ENCODE data around the gene PCDHA2. TPM values are rescaled to one million over a fixed set of nuclear protein-coding genes. Genes with fewer than 3 reads are reported as not detected.

PCDHA2 gene
- total and polyA plus RNA-seq, 2 of the 4 experiments (the other 2 are of a cell fraction) = not detected

DNA sequence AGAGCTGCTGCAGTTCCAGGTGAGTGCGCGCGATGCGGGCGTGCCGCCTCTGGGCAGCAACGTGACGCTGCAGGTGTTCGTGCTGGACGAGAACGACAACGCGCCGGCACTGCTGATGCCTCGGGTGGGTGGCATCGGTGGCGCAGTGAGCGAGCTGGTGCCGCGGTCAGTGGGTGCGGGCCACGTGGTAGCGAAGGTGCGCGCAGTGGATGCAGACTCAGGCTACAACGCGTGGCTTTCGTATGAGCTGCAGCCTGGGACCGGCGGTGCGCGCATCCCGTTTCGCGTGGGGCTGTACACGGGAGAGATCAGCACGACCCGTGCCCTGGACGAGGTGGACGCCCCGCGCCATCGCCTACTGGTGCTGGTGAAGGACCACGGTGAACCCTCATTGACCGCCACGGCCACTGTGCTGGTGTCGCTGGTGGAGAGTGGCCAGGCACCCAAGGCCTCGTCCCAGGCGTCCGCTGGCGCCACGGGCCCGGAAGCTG, 8.2 kb downstream of the PCDHA2 start:
- no peak overlapping the region for H4K91ac ChIP-seq (ENCODE audit: insufficient read depth, low read depth, low read length)
- POLR2A ChIA-PET (ENCODE audit: unreplicated experiment) = no interaction called here
- BruUV-seq (replicated peaks) = no TSS peak
- TF ChIP-seq USF2 (IDR thresholded peaks at IDR 0.05; ENCODE audit: low read depth, low read length) (no peak), MAFK (IDR thresholded peaks at IDR 0.05; ENCODE audit: low read depth, low read length) (no peak), NFE2L2 (IDR thresholded peaks at IDR 0.05; ENCODE audit: low read depth, low read length) (no peak), SMC3 (IDR thresholded peaks at IDR 0.05; ENCODE audit: low read depth, low read length) (no peak), BHLHE40 (IDR thresholded peaks at IDR 0.05; ENCODE audit: low read depth, low read length) (no peak), CHD1 (IDR thresholded peaks at IDR 0.05; ENCODE audit: low read depth, low read length) (no peak), RCOR1 (IDR thresholded peaks at IDR 0.05; ENCODE audit: insufficient replicate concordance, low read length) (no peak), MXI1 (IDR thresholded peaks at IDR 0.05; ENCODE audit: borderline replicate concordance, low read depth, low read length) (no peak), POLR2A (IDR thresholded peaks at IDR 0.05; ENCODE audit: low read depth, low read length) (no peak), RFX5 (IDR thresholded peaks at IDR 0.05; ENCODE audit: low read depth, low read length) (no peak), FOS (IDR thresholded peaks at IDR 0.05; ENCODE audit: low read depth, low read length) (no peak), ELK1 (IDR thresholded peaks at IDR 0.05; ENCODE audit: borderline replicate concordance, low read depth, low read length) (no peak)
- TF ChIP-seq, protein P1, sequence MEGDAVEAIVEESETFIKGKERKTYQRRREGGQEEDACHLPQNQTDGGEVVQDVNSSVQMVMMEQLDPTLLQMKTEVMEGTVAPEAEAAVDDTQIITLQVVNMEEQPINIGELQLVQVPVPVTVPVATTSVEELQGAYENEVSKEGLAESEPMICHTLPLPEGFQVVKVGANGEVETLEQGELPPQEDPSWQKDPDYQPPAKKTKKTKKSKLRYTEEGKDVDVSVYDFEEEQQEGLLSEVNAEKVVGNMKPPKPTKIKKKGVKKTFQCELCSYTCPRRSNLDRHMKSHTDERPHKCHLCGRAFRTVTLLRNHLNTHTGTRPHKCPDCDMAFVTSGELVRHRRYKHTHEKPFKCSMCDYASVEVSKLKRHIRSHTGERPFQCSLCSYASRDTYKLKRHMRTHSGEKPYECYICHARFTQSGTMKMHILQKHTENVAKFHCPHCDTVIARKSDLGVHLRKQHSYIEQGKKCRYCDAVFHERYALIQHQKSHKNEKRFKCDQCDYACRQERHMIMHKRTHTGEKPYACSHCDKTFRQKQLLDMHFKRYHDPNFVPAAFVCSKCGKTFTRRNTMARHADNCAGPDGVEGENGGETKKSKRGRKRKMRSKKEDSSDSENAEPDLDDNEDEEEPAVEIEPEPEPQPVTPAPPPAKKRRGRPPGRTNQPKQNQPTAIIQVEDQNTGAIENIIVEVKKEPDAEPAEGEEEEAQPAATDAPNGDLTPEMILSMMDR (conservative IDR thresholded peaks at IDR 0.05; ENCODE audit: low read depth, low read length) = no peak
- no peak overlapping the region for H2BK20ac ChIP-seq (ENCODE audit: low read depth, low read length)
- H3K4me2 ChIP-seq (ENCODE audit: low read depth, low read length) = no peak overlapping the region
- H3K4me3 ChIP-seq (ENCODE audit: insufficient read depth, low read depth, low read length) = no peak overlapping the region
- no peak overlapping the region for H3K27ac ChIP-seq (ENCODE audit: insufficient read depth, low read length)
- H4K20me1 ChIP-seq (ENCODE audit: insufficient read depth, low read length) = no peaks in the 10 kb centered on the region
- no peak overlapping the region for H3K56ac ChIP-seq (ENCODE audit: extremely low read depth, insufficient read depth, low read length)
- dilution Hi-C loops (cut with HindIII; ENCODE audit: low sequenced_read_pairs, unreplicated experiment) (no loop called here), intact Hi-C loops (cut with micrococcal nuclease) (no loop called here), in situ Hi-C loops (cut with MboI; ENCODE audit: low sequenced_read_pairs) (no loop called here)
- H2AK9ac ChIP-seq (replicated peaks; ENCODE audit: low read depth, low read length, poor library complexity) = no peak overlapping the region
- H3K18ac ChIP-seq (ENCODE audit: low read depth, low read length) = no peak overlapping the region
- H3K36me3 ChIP-seq (ENCODE audit: control insufficient read depth, insufficient read depth, low read length) = no peaks in the 10 kb centered on the region
- DNase-seq (no peak), ATAC-seq (ENCODE audit: low read depth) (no peak)
- no peak overlapping the region for H2BK5ac ChIP-seq (ENCODE audit: low read depth, low read length, poor library complexity, severe bottlenecking)
- H3K9me1 ChIP-seq (ENCODE audit: insufficient read depth, low read length) = no peaks in the 10 kb centered on the region
- H2AFZ ChIP-seq (replicated peaks; ENCODE audit: low read length, poor library complexity) = no peak overlapping the region
- no peak overlapping the region for H2BK15ac ChIP-seq (ENCODE audit: low read depth, low read length)
- no peaks in the 10 kb centered on the region for H3K27me3 ChIP-seq (ENCODE audit: control insufficient read depth, insufficient read depth, low read length)
- H3K9me3 ChIP-seq (ENCODE audit: control insufficient read depth, insufficient read depth, low read length) = peaks cover 17% of the 10 kb centered on the region
- no peak overlapping the region for H2AK5ac ChIP-seq (ENCODE audit: low read depth, low read length)
- H4K8ac ChIP-seq (ENCODE audit: low read depth in 2 of 2, low read length in 2 of 2) = no peak overlapping the region
- WGBS, 2 experiments (ENCODE audit: extremely low coverage in 2 of 2, insufficient read length in 1 of 2) = 45% methylated on average over 31 of the region's 53 CpGs; no CpG with 5 or more reads in 1 of the 2 experiments
- no peak overlapping the region for H3K23ac ChIP-seq (ENCODE audit: low read depth, low read length)
- CTCF ChIA-PET = no interaction called here
- H4K5ac ChIP-seq (ENCODE audit: low read depth, low read length) = no peak overlapping the region
- no peaks in the 10 kb centered on the region for H3K4me1 ChIP-seq (ENCODE audit: control insufficient read depth, insufficient read depth, low read length)
- no peak overlapping the region for H3K9ac ChIP-seq (ENCODE audit: low read depth, low read length)
- H3K79me1 ChIP-seq (ENCODE audit: low read depth in 1 of 2, low read length in 2 of 2) = no peaks in the 10 kb centered on the region
- no peak overlapping the region for H2BK120ac ChIP-seq (ENCODE audit: low read depth, low read length)
- no peak overlapping the region for H3K4ac ChIP-seq (ENCODE audit: low read depth, low read length)
- no peak overlapping the region for H3K14ac ChIP-seq (replicated peaks; ENCODE audit: low read depth, low read length)

Measured in IMR-90 (cell line).